ENCODE results near the gene PRKG2.

DNA sequence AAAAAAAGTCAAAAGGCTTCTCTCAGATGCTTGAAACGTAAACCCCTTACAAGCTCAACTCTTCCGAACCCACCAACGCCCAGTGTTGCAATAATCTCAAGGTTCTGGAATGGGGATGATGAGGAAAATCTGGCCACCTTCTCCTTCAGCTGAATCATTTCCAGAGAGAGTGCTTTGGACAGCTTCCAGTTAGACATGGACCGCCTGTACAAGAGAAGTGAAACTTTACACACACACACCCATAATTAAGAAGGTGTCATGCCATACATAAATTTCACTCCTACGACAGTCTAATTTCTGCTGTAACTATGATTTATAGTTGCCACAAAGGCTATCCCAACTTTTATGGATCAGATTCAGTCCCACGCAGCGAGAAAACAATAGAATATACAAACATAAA, 72.3 kb downstream of the PRKG2 start:
- TF ChIP-seq POLR2AphosphoS5 (IDR thresholded peaks at IDR 0.05; ENCODE audit: low read depth, low read length) (no peak), POLR2A (IDR thresholded peaks at IDR 0.05; ENCODE audit: low read depth, low read length) (no peak), TAF1 (IDR thresholded peaks at IDR 0.05; ENCODE audit: borderline replicate concordance, low read depth, low read length) (no peak)

Data from GM12892 (cell line).